HG02870 (cell line): Measurements from ENCODE around the gene AGAP1.

Experiments used
- ATAC-seq: cut with Tn5 transposase; IDR thresholded peaks from one replicate; pipeline ENCODE4 v1.9.1; 2021; ENCODE audit warnings: mild to moderate bottlenecking, moderate library complexity; ENCODE audit not compliant: unreplicated experiment

The AGAP1 gene

DNA sequence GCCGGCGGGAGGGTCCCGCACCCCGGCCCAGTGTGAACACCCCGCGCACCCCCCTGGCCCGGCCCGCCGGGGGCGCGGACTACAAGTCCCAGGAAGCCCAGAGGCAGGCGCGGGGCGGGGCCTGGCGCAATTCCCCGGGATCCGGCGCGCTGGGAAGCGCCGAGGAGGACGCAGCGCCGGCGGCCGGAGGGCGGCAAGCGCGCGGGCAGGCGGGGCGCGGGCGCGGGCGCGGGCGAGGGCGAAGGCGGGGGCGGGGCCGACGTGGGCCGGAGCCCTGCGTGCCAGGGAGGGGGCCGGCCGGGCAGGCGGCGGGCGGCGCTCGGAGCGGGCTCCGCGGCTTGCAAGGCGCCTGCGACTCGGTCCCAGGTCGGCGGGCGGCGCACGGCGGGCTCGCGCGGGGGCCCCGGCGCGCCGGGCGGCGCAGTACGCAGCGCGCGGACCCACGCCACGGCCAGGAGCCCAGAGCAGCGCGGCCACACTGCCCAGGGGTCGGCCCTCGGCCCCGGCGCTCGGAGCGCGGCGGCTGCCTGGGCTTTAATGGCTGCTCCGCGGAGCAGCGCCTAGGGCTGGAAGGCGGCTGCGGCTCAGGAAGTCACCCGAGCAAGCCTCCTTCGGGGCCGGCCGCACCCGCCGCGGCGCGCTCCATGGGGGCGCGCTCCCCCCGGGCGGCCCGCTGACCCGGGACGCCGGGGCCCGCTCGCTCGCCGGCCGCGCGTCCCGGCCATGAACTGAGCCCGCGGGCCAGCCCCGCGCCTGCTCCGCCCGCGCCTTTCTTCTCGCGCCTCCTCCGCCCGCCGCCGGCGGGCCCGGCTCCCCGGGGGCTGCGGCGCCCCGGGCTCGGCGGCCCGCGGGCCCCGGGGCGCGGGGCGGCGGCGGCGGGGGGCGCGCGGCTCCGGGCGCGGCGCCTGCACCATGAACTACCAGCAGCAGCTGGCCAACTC is at the start of gene AGAP1:
Gene AGAP1 (plus strand): TSS at position 269 of the 941 bp plus-strand sequence.
- ATAC-seq, result no peak

DNA sequence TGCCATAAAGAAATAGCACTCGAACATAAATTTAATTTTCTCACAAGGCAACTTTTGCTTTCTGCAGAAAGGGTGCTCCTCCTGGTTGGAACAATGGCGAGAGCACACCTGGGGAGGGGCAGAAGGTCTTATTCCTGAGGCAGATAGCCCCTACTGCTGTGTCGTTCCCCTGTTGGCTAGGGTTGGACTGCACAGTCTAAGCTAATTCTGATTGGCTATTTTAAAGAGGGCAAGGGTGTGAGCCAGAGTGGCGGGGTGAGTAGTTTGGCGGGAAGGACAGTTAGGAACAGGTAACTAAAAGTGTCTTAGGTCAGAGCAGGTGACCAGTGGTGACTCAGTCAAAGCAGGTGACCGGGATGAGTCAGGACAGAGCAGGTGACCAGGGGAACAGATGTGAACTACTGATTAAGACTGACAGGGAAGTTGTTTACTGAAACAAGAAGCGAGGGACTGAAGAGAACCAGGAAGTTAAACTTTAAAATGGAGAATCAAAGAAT is 49.7 kb upstream of the AGAP1 start:
- no peak for ATAC-seq

DNA sequence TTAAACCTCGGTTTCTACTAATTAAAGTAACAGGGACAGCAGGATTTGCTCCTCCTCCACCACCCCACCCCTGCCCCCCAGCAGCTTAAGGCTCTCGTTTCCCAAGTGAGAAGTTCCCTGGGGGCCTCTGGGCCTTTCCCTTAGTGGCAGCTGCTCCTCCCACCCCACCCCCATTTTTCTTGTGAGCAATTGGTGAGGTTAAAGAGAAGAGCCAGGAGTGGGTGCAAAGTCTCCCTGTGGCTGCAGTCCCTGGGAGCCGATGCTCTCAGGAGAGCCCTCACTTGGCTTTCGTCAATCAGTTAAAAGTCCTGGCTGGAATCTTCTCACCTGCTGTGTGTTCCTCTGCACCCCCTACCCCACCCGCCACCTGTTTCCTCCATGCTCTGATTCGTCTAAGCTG is 48.7 kb upstream of the AGAP1 start:
- ATAC-seq, result no peak

- ATAC-seq, result no peak
These were observed 47.8 kb upstream of the AGAP1 start for GRCh38 chr2:235446082-235446481.

- ATAC-seq, result no peak
These were observed 46.6 kb upstream of the AGAP1 start for GRCh38 chr2:235447210-235447609.

- no peak for ATAC-seq
These were observed 44.3 kb upstream of the AGAP1 start for GRCh38 chr2:235449568-235449967.

- no peak for ATAC-seq
These were observed 40.2 kb upstream of the AGAP1 start for GRCh38 chr2:235453605-235454151.

GRCh38 chr2:235458839-235459273 is 35.0 kb upstream of the AGAP1 start:
- no peak for ATAC-seq

GRCh38 chr2:235460548-235461047 is 33.2 kb upstream of the AGAP1 start:
- ATAC-seq, result no peak

DNA sequence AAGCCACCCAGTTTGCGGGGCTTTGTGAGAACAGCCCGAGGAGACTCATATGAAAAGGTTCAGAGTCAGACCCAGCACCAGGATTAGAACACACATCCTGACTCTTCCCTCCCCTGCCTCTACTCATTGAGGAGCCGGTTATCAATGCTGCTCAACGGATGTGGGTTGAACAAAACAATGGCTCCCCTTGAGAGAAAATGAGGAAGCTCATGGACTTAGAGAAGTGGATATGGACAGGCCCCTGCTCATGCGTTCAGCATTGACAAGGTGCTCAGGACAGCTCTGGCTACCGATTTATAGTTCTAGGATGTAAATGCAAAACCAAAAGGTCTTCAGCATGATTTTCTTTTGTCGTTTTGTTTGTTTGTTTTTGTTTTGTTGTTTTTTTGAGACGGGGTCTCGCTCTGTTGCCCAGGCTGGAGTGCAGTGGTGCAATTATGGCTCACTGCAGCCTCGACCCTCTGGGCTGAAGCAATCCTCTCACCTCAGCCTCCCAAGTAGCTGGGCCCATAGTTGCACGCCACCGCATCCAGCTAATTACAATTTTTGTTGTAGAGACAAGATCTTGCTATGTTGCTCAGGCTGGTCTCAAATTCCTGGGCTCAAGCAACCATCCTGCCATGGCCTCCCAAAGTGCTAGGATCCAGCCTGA is 32.0 kb upstream of the AGAP1 start:
- no peak for ATAC-seq

- no peak for ATAC-seq
These were observed 31.4 kb upstream of the AGAP1 start for GRCh38 chr2:235462415-235462790.

DNA sequence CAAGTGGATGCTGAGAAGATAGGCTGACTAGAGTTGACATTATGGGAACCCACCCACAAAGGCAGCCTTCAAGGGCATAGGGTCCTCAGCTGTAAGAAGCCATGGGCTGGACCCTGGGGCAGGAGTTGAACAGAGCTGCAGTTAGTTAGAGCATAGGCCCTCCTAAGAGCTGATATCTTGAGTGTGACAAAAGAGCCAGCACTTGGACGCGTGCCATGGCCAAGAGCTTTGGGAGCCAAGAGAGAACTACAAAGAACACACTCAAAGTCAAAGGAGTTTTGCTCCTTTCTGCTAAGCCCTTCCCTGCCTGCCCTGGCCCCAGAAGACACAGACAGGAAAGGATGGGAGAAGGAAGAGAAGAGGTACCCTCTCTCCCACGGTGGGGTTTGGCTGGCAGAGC is 29.9 kb upstream of the AGAP1 start:
- no peak for ATAC-seq

GRCh38 chr2:235467588-235467987 is 26.3 kb upstream of the AGAP1 start:
- no peak for ATAC-seq

GRCh38 chr2:235468978-235469655 is 24.7 kb upstream of the AGAP1 start:
- no peak for ATAC-seq

- ATAC-seq, result no peak
These were observed 22.6 kb upstream of the AGAP1 start for GRCh38 chr2:235471186-235471747.

DNA sequence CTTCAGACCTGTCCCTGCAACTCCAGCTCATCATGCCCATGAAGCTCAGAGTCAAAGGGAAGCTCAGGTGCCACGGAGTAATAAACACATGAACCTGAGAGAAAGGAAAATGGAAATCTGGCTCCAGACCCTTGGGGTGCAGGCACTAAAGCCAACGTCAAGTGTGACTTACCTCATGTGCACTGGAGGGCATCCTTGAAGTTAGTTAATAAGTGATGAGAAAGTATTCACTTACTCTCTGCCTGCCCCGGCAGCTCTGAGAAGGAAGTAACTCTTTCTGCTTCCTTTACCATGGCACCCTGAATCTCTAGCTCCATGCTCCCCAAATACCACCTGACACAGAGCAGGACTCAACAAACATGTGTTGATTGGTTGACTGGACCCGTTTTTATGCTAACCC is 21.4 kb upstream of the AGAP1 start:
- ATAC-seq, result no peak

DNA sequence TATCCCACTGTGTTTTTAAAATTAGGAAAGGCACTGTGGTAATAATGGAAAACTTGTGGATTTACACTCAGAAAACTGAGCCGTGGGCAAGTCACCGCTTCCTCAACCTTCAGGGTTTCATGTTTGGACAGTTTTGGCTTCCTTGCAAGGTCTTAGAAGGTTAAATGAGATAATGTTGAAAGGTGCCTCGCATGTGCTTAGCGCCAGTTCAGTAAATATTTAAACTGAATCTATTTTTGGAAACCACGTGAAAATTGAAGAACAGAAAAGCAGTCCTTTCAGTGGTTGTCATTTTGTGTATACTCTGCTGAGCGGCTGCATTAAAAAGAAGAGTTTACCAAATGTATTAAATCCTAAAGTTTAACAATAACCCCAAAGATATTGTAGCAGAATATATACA is 15.2 kb upstream of the AGAP1 start:
- ATAC-seq, result no peak

- no peak for ATAC-seq
These were observed 14.2 kb upstream of the AGAP1 start for GRCh38 chr2:235479604-235480003.

DNA sequence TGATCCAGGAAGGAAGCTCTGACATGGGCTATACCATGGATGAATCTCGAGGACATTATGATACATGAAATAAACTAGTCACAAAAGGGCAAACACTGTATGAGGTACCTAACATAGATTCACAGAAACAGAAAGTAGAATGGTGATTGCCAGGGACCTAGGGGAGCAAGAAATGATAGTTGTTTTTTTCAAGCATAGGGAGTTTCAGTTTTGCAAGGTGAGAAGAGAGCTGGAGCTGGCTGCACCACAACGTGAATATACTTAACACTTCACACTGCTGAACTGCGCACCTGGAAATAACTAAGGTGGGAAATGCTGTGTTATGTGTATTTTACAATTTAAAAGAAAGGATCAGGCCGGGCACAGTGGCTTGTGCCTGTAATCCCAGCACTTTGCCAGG is 13.2 kb upstream of the AGAP1 start:
- ATAC-seq, result no peak

- ATAC-seq, result no peak
These were observed 10.5 kb upstream of the AGAP1 start for GRCh38 chr2:235483313-235483712.

- ATAC-seq, result no peak
These were observed 8.5 kb upstream of the AGAP1 start for GRCh38 chr2:235485362-235485761.
